ENCODE data around the gene WBP2NL.

- TF ChIP-seq CTCF (IDR thresholded peaks at IDR 0.05), result no peak
- TF ChIP-seq POLR2A (IDR thresholded peaks at IDR 0.05), result no peak
Observed at GRCh38 chr22:41987276-41987675, 11.3 kb upstream of the WBP2NL start.
